A673 (cell line): ENCODE results near the gene GALNT2. TPM values are rescaled to one million over a fixed set of nuclear protein-coding genes. Genes with fewer than 3 reads are reported as not detected.

ENCODE experiments used
- BruUV-seq: library from RNA; stranded (reverse); fragments of 400-500 nt; replicated peaks from 2 replicates; lab custom pipeline; 2021; lab: Mats Ljungman, UMichigan
- CTCF ChIA-PET: fragments of 300-600 bp; sonication (Branson Sonifier 250); formaldehyde crosslinking; loops from one replicate; lab custom pipeline; 2022; ENCODE audit warnings: antibody characterized with exemption; lab: Charles Lee
- POLR2A ChIA-PET: fragments of 300-600 bp; sonication (Branson Sonifier 250); formaldehyde crosslinking; loops from one replicate; lab custom pipeline; 2022; ENCODE audit warnings: antibody characterized with exemption; ENCODE audit not compliant: low non-redundant PET; lab: Charles Lee
- DNase-seq: peaks from one replicate; pipeline ENCODE4 v3.0.0-alpha.2; 2015; ENCODE audit warnings: low spot score
- H3K27ac ChIP-seq: fragments of 200-600 bp; sonication (generic); 2 replicates; pipeline ENCODE4 v1.5.1; 2016; ENCODE audit warnings: mixed run types, low read depth, mild to moderate bottlenecking, mixed read lengths, antibody characterized with exemption, low read length; ENCODE audit not compliant: poor library complexity, severe bottlenecking
- H3K27me3 ChIP-seq: fragments of 200-600 bp; sonication (generic); replicated peaks from 2 replicates; pipeline ENCODE4 v1.6.1; 2017; ENCODE audit warnings: mixed run types, low read depth, mild to moderate bottlenecking, mixed read lengths, antibody characterized with exemption, low read length; ENCODE audit not compliant: insufficient read depth, poor library complexity
- H3K36me3 ChIP-seq: fragments of 200-600 bp; sonication (generic); 2 replicates; pipeline ENCODE4 v1.6.1; 2016; ENCODE audit warnings: mixed run types, mild to moderate bottlenecking, mixed read lengths, antibody characterized with exemption, low read length; ENCODE audit not compliant: insufficient read depth, poor library complexity, severe bottlenecking
- H3K4me1 ChIP-seq: fragments of 200-600 bp; sonication (generic); 2 replicates; pipeline ENCODE4 v1.6.1; 2017; ENCODE audit warnings: mixed run types, mild to moderate bottlenecking, mixed read lengths, antibody characterized with exemption, low read length; ENCODE audit not compliant: insufficient read depth, poor library complexity, severe bottlenecking
- H3K4me3 ChIP-seq: fragments of 200-600 bp; sonication (generic); 2 replicates; pipeline ENCODE4 v1.5.1; 2016; ENCODE audit warnings: low read depth, mixed run types, mild to moderate bottlenecking, mixed read lengths, low read length; ENCODE audit not compliant: poor library complexity, severe bottlenecking
- H3K9me3 ChIP-seq: fragments of 200-600 bp; sonication (generic); 2 replicates; pipeline ENCODE4 v1.6.1; 2016; ENCODE audit warnings: mixed run types, low read depth, mild to moderate bottlenecking, mixed read lengths, antibody characterized with exemption, low read length; ENCODE audit not compliant: poor library complexity, severe bottlenecking
- CTCF ChIP-seq: fragments of 300-800, 200-600 bp; sonication (generic); conservative IDR thresholded peaks from 2 replicates; pipeline ENCODE4 v1.5.1; 2017; ENCODE audit warnings: low read depth, mild to moderate bottlenecking, antibody characterized with exemption, low read length, moderate library complexity, mixed read lengths
- EZH2 ChIP-seq: fragments of 200-600 bp; sonication (generic); IDR thresholded peaks from 2 replicates; pipeline ENCODE4 v1.6.1; 2017; ENCODE audit warnings: borderline replicate concordance, low read depth, mild to moderate bottlenecking, mixed read lengths, antibody characterized with exemption, low read length; ENCODE audit not compliant: poor library complexity, severe bottlenecking
- intact Hi-C: fragments of 100-400 bp; cut with micrococcal nuclease; formaldehyde crosslinking; loops from one replicate; pipeline ENCODE4 v1.10.0; 2022; ENCODE audit not compliant: unreplicated experiment
- total RNA-seq: library from RNA; stranded (reverse); gene quantifications from 2 replicates; pipeline ENCODE4 v1.2.3, GENCODE V29; 2021

Gene GALNT2
- total RNA-seq, 1 experiment from 2014 or later: 94.6 TPM

- no peak for DNase-seq
- H3K4me1 ChIP-seq: peaks cover 44% of the 10 kb centered on the region
- no peaks in the 10 kb centered on the region for H3K9me3 ChIP-seq
- intact Hi-C loops: no loop called here
- no peak for TF ChIP-seq CTCF
- no peak for TF ChIP-seq EZH2
- H3K27ac ChIP-seq: peak overlapping the region; percentile 75
- no peaks in the 10 kb centered on the region for H3K36me3 ChIP-seq
- POLR2A ChIA-PET: no interaction called here
- no peak overlapping the region for H3K4me3 ChIP-seq
- CTCF ChIA-PET: no interaction called here
- no TSS peak for BruUV-seq
- H3K27me3 ChIP-seq: no peaks in the 10 kb centered on the region
Observed at GRCh38 chr1:230152999-230153398, 86.0 kb downstream of the GALNT2 start.

GRCh38 chr1:230153641-230154296 is 86.7 kb downstream of the GALNT2 start:
- H3K9me3 ChIP-seq: no peaks in the 10 kb centered on the region
- H3K27ac ChIP-seq: peak overlapping the region; percentile 75
- BruUV-seq: no TSS peak
- ChIA-PET CTCF (no interaction called here), POLR2A (interaction anchor here (0.6 to 1.2 kb wide), 2 partner anchors 78 to 205 kb away, joined by 3 read pairs; no protein-coding TSS in a partner anchor)
- H3K27me3 ChIP-seq: no peaks in the 10 kb centered on the region
- H3K36me3 ChIP-seq: no peaks in the 10 kb centered on the region
- DNase-seq: peak; percentile 88
- peaks cover 52% of the 10 kb centered on the region for H3K4me1 ChIP-seq
- no peak overlapping the region for H3K4me3 ChIP-seq
- intact Hi-C loops: no loop called here
- no peak for TF ChIP-seq CTCF
- no peak for TF ChIP-seq EZH2

- ChIA-PET CTCF (no interaction called here), POLR2A (interaction anchor here (0.6 kb wide), 1 partner anchor 372 kb away, joined by 4 read pairs; no protein-coding TSS in a partner anchor)
- Histone ChIP-seq H3K27me3 (no peaks in the 10 kb centered on the region), H3K36me3 (no peaks in the 10 kb centered on the region), H3K4me1 (peaks cover 54% of the 10 kb centered on the region), H3K4me3 (no peak overlapping the region), H3K9me3 (no peaks in the 10 kb centered on the region), H3K27ac (peak overlapping the region; percentile 75)
- no TSS peak for BruUV-seq
- DNase-seq: no peak
- intact Hi-C loops: no loop called here
- TF ChIP-seq CTCF (no peak), EZH2 (no peak)
Observed at GRCh38 chr1:230155021-230155420, 88.0 kb downstream of the GALNT2 start.
